NCI-H146 (cell line): ENCODE measurements around the gene UNC13C.

Source experiments
- DNase-seq: peaks from one replicate; lab custom pipeline; 2025; lab: John Stamatoyannopoulos, UW

UNC13C gene

DNA sequence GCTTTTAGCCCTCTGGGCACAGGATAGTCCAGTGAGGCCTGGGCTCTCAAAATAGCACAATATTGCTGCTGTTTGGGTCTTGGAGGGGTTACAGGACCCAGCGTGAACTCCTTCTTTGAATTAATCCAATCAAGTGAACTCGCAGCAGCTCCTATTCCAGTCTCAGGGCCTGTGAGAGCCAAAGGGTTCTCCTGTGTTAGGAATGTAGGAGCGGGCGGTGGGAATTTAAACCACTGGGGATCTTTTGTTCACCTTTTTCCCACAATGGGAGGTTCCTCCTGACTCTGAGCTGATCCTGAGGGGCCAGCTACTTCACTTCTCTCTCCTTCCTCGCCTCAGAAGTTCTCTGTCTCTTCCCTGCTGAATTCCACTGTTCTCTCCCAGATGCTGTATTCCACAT lies 504.0 kb downstream of the UNC13C start:
- DNase-seq, result no peak

DNA sequence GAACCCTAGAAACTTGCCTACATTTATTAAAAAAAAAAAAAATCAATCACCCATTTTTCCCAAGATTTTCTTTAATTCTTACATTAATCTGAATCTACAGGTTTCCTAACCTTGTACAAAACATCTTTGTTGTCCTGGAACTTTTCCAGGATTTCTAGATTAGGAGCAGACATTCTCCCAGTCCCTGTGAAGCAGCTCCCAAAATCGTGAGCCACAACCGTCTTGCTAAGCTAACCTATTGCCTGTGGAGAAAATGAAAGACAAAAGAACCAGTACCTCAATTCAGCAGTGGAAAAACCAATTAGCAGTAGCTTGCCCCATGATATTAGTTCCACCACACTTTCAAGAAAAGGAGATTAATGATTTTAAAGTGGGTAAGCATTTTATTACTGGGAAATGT lies 522.1 kb downstream of the UNC13C start:
- no peak for DNase-seq

DNA sequence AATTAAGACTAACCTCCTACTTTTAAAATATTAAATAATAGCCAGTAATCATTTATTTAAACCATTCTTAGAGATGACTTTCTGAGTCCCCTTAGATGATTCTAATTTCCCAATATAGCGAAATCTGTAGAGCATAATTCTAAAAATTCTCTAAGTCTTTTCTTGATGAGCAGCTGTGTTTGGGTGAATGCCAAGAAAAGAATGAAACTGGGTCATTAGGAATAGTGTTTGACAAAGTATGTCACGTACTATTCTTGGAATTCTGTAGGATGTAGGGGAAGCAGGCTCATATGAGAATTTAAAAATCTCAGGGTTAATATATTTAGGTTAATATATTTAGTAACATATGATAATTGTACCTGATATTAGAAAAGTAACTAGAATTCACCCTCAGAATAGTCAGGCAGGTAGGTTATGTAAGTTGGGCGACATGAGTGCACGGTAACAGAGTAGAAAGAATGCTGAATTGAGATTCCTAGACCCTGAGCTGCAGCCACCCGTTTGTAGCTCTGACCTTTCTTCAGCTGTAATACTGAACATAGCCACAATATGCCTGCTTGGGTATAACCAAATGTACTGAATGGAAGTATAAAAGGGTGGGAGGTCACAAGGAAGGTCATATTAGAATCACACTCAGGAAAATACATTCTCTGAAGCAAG lies 524.3 kb downstream of the UNC13C start:
- no peak for DNase-seq

DNA sequence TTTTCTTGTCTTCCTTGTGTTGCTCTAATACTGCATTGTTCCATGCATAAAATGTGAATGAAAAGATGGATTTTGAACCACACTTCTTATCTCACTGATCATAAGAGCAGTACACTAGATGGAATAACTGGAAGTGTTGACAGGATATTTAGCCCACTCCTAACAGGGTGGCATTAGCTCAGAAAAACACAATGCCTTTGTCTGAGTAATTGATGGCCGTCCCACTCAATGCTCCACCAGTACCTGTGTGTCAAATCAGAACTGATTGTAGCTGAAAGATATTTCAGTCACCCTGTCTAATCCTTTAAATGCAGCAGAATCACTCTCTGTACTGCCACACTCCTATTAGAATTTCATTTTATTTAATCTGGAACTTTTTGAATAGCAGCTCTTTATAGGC lies 526.5 kb downstream of the UNC13C start:
- no peak for DNase-seq

DNA sequence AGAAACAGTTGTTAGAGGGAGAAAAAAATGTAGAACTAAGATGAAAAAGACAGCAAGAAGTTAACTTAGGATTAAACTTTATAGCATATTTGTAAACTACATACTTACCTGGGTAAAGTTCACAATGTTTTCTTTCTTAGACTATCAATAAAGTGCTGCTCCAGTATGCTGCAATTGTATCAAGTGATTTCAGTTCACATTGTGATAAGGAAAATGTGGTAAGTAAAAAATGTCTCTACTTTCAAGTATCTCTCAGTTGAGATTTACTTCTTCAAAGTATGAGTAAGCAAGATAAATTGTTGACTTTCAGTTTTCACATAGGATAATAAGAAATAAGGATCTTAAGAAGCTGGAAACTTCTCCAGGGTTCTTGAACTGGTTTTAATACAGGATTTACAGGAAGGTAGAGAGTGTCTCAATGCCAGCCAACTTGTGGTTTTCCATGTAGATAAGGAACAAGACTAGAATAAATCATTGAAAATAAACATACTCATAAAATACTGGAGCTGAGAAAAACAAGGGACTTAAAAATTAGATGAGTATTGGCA lies 528.8 kb downstream of the UNC13C start:
- DNase-seq, result no peak

DNA sequence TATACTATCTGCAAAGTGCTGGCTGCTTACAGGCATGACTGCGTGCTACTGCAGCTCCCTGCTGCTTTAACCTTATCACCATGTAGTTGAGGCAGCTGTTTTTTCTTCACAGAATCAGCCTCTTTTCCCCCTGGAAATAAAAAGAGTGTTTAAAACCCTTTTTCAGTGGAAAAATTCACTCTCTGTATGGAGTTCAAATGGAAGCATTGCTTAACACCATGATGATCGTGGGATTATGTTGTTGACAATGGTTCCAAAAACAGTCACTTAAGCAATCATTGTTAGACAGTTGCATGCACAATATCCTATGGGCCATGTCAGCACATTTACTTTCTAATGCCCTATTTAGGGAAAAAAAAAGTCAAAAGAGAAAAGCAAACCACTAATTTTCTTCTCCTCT lies 536.4 kb downstream of the UNC13C start:
- no peak for DNase-seq

DNA sequence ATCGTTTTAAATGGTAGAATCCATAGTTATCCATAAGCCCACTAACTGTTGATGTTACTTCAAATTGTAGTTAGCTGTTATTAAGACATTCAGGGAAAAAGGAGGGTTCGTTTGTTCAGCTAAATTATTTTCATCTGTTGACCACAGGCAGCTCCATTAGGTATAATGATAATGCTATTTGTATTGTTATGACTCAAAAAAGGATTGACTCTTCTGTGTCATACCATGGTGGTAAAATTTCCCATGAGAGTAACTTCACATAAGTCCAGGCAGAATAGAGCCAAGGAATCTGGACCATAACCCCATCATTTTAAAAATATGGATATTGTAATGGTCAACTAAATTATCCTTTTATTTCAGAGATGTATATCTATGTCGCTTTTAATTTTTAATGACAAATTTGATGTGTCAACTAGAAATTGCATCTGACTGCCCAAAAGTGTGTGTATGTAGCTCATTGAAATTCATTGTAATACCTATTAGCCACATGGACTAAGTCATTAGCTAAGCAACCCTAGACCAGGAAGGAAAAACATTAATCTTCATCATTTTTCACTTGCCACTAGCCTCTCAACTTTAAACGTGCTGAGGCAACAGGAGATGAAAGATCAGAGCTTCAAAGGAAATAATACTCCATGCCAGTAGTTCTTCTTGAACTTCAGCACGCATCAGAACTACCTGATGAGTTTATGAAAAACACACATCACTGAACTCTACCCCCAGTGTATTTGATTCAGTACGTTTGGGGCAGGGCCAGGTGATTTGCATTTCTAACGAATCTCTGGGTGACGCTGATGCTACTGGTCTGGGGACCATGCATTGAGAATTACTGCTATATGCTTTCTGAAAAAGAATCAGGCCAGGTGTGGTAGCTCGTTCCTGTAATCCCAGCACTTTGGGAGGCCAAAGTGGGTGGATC lies 537.7 kb downstream of the UNC13C start:
- DNase-seq, result no peak

DNA sequence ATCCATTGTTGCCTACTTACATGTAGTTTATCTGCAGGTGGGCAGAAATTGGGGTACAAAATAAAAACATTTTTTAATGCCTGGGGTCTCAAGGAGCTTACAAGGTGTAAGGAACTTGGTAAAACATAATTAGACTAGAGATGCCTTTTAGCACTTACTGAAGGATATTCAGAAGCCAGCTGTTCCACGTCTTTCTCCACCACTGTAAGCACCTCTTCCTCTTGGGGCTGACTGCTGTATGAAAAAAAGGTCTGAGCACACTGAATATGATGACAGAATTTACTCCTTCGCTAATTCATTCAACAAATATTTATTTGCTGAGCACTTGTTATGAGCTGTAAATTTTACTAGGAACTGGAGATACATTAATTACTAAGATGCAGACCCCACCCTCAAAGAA lies 539.1 kb downstream of the UNC13C start:
- DNase-seq, result no peak

DNA sequence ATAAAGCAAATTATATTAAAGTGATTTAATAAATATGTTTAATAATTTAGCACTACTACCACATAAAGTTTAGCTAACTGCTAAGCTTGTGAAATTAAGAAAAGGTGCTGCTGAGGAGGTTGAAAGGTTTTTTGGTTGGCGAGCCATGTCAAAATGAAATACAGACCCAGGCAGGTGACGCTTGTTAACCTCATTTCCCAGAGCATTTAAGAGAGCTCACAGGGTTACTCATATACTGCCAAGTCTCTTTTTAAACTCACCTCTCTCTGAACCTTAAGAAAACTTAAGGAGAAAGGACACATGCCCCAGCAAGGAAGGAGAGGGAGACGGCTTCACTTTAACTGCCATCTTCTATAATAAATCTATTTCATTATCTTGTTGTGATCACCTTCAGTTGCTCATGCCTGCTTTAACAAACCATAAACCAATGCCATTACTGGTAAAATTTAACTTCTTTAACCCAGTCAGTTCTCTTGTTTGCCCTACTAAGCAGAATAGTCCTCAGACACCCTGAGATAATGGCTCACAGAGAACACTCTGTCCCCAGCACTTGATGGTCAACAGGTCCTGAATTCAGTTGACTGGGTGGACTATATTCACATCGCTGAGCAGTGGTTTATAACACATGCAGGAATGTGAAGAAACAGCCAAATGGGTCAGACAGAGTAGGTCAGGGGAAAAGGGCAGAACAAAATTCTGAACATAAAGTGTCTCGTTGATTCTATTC lies 540.1 kb downstream of the UNC13C start:
- no peak for DNase-seq

DNA sequence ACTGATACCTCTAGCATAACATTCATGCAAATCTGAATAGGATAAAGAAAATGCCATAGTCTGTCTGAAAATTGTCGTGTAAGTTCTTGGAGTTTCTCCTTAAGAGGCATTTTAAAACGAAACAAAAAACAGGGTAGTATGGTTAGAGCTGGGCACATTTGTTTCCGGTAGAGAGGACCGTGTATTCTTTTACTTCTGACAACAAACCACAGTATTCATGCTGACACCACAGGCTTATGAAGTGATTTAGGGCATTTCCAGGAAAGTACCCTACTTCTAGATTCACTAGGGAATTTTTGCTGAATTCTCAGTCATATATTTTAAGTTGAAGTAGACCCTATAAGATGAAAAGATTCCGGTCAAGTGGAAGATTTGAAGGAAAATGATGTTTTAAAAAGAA lies 541.3 kb downstream of the UNC13C start:
- DNase-seq, result no peak

DNA sequence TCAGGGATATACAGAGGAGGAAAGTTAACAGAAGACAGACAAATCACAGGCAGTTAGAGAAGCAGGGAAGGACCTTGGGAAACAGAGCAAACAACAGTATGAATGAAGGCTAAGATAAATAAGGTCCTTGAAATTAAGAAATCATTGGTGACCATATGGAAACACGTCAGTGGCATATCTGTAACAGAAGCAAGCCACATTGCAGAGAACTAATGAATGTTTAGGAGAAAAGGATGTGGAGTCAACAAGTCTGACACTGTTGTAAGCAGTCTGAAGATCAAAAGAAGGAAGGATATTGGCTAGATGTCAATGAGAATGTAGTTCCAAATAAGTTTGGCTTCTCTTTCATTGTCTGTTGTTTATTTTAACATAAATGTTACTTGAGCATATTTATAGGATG lies 542.4 kb downstream of the UNC13C start:
- DNase-seq, result no peak

DNA sequence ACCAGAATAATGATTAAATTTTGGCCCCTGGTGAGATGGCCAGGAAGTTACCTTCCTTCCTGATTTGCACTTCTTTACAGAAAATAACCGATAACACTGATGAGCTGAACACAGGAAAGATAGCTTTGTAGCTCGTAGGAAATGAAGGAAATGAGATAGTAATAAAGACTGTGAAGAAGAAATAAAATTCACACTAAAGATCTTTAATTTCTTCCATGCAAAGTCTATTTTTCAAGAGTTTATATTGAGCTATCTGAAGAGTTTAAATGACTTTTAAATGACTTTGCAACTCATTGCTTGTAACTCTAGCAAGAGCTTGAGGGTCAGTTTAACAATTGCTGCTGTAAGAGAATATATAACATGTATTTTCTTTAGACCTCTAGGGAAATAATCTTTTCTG lies 543.0 kb downstream of the UNC13C start:
- DNase-seq, result no peak

DNA sequence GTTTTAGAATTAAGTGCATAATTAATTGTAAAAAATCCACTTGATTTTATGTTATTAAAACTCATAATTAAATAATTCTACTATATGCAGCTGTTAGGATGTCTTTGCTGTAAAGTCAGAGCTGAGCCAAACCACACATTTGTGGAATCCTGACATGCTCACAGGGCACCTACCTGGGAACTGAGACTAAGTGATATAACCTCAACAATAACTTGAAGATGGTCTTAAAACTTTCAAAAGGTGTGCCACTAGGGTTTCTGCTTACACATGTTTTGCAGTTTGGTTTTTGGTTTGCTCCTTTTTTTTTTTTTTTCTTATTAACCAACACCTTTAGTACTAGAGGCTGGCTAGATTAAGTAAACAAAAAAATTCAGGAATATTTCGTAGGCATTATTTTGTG lies 549.8 kb downstream of the UNC13C start:
- DNase-seq, result no peak

DNA sequence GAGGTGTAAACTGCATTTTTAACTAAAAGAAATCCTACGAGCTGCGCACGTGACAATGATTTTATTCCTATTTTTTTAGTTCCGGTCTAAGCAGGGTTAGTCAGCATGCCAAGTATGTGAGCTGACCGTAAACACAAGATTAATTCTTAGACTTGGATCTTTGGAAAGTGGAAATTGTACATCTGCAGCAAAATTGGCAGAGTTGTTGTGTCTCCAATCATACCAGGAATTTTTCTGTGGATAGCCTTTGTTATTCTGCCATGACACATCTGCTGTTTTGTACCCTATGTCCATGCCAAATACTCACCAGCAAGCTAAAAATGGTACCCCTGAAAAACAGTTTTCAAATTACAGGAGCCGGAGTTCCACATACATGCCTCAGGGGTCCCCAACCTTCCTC lies 562.5 kb downstream of the UNC13C start:
- DNase-seq, result no peak

DNA sequence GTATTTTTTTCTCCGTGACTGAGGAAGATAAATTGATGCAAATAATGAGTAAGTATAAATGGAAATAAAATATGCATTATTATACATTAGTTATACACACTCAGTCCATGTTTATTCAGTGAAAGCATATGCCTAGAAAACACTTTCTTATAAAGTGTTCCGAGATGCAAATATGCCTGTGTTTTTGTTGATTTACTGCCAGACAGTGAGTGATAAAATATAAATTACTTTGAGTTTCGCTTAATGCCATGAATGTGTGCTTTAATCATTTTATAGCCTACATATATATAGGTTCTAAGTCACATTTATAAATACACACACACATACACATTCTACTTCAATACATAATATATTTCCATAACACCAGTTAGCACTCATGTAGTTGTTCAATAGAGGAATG lies 569.2 kb downstream of the UNC13C start:
- no peak for DNase-seq

DNA sequence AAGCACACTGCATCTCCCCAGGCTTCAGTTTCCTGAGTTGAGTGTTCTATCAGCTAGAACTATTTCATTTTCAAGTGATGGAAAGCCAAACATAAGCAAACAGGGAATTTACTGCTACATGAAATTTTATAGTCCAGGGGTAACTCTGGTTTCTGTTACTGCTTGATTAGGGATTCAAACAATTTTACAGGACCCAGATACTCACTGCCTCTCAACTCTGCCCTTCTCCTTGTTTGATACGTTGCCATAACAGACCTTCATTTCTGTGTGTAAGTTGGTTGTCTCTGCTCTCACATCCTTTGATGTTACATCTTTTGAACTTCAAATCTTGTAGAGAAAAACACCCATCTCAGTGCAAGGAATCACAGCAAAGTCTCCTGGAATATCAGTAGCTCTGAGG lies 572.7 kb downstream of the UNC13C start:
- no peak for DNase-seq

DNA sequence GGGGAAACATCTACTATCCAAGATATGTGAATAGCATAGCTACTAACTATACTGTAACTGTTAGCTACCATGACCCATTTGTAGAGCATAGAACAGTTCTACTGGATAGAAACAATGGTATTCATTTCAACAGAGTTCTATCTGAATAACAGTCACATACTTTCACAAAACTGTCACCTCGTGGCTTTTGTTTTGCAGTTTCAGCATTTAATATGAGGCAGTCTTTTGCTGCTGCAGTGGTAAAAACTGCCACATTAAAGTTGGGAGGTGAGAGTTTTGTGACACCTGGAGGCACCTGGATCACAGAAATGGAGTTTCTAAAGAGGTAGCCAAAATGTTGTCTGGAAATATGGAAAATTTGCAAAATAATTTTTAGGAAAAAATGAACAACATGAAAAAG lies 578.0 kb downstream of the UNC13C start:
- no peak for DNase-seq

DNA sequence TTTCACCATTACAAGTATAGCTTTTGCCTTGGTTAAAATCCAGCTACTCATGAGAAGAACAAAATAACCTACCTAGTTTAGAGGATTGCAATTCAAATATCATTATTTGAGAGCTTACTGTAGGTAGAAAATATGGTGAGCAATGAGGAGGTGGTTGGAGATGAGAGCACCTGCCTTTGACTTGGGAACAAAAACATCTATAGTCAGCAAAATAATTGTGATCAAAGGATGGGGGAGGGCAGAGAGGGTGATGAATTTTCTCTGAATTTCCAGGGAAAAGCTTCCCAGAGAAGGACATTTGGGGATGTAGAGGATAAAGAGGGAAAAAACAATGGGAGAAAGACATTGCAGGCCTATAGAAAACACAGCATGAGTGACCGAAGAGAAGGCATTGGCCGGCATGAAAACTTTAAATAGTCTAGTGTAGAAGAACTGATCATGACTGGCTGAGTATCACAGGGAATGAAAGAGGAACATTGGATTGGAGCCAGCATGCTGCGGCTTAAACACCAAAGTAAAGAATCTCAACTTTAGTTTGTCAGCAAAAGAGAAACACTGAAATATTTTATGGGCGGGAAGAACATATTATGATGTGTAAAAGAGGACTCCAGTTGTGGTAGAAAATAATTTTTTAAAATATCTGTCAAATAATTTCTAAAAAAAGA lies 581.3 kb downstream of the UNC13C start:
- no peak for DNase-seq

DNA sequence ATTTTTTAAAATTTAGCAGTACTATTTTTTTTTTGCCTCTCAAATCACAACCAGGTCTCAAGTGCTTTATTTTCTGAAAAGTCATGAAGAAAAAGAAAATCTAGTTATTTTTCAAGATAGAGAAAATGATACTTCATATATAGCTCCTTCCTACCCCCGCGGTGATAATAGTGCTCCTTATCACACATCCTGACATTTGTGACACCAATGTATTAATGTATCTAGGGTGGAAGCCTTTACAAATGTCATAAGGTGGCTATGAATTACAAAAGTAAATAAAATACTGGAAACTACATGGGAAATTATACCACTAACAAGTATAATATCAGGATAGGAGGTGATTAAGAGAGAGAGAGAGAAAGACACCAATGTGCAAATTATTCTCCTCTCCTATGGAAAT lies 582.2 kb downstream of the UNC13C start:
- no peak for DNase-seq

DNA sequence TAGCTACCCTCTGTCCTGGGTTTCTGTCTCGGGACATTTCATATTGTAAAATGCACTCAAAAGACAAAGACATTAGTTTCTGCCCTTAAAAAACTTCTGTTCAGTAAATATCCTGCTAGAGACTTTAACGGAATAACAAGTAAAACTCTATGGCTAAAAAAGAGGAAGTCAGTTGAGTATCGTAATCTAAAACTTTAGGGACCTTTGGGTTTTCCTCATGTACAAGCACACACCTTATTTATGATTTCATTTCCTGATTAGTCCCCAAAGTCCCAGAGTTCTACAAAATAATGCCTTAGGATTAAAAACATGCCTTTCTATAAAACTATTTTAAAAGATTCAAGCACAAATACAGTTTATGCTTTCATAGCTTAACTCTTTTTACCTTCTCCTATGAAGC lies 585.9 kb downstream of the UNC13C start:
- no peak for DNase-seq

DNA sequence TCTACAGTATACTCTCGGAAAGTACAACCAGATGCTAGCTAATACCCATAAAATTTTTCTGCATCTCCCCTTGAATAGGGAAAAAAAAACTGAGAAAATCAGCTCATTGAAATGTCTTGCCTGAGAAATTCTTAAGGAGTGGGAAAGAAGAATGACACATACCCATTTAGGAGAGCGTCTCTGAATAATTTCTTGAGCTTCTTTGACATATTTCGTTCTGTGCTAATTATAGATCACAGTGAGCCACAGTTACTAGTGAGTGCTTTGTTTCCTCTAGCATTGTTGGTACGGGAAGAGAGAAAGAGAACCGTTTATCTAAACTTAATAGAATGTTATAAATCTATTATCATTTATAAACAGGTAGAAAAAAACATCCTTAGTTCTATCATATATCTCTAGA lies 588.4 kb downstream of the UNC13C start:
- DNase-seq, result no peak

DNA sequence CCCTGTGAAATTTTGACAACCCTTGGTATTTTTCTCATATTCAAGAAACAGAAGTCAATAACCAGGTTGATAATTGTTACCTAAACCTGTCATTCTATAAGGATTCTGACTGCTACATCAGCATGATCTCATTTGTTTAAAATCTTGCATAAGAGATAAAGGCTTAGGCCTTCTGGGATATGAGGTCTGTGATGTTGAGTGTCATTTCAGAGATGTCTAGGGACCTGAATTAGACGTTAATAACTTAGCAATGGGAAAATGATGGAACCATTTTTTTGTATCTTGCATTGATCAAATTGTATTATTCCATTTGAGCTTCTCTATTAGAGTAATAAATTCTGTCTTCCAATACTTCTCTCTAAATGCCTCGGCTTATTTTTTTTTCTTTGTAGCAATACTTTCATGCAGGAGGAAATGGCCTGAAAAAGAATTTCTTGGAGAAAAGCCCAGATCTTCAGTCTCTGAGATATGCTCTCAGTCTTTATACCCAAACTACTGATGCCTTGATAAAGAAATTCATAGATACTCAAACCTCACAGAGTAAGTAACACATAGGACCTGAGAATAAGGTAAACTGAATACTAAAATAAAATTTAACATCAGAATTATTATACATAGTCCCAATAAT lies 589.3 kb downstream of the UNC13C start:
- no peak for DNase-seq
